Tibial nerve (tissue), 3 donors: ENCODE results near the gene C10orf67.
"Not testable (repeated sequence)": the region's sequence is repeated elsewhere in the genome, so short reads cannot be mapped to it uniquely, and the experiment has no call there.

Experiments
- CTCF ChIP-seq, 5 experiments: fragments of 200-600 bp in 3 of 5; fragments of 450-650 bp in 2 of 5; sonication (generic) in 3 of 5; IDR thresholded peaks; one replicate each; pipeline ENCODE4 v1.5.1; 2016 to 2019; ENCODE audit warnings: antibody characterized with exemption in 5 of 5, mild to moderate bottlenecking in 3 of 5, moderate library complexity in 2 of 5
- POLR2A ChIP-seq, 2 donors: fragments of 450-650 bp; IDR thresholded peaks; one replicate each; pipeline ENCODE4 v1.6.1; 2017; ENCODE audit warnings: antibody characterized with exemption in 2 of 2, mild to moderate bottlenecking in 2 of 2, moderate library complexity in 2 of 2

GRCh38 chr10:23387516-23387915, 42.9 kb upstream of the C10orf67 start:
- not testable (repeated sequence) for TF ChIP-seq CTCF, POLR2A (IDR thresholded peaks at IDR 0.05)
